ENCODE data around the gene GSTO2.

Gene GSTO2

DNA sequence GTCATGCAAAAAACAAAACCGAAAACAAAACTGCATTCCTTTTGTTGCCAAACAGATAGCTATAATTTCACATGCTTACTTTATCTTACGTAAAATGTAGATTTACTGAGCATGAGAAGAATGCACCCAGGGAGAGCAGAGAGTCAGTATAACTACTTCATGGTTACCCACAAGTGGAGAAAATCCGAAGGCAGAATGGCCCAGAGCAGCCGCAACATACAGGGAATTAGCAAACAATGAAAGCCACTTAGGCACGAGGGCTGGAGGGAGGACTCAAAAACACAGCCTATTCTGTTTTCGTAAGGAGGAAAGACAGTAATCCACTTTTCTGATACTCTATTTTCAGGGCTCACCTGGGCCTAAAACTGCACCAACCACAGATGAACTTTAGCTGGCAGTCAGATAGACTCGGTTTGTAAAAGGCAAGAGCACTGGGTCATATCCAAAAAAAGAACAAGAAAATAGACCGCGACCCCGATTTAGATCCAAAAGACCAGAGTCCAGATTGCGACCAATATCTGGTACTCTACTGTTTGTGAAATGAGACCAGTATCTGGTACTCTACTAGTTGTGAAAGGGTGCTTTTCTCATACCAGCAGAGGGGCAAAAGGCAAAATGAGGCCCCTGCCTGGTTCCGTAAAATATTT, 68.0 kb downstream of the GSTO2 start:
- peak overlapping the region; percentile 100 for H3K27ac ChIP-seq
- no peak for DNase-seq (ENCODE audit: low read depth, low spot score)

- H3K27ac ChIP-seq = peak overlapping the region; percentile 100
- DNase-seq (ENCODE audit: low read depth, low spot score) = no peak
Measured at GRCh38 chr10:104337521-104337984, 68.6 kb downstream of the GSTO2 start.

DNA sequence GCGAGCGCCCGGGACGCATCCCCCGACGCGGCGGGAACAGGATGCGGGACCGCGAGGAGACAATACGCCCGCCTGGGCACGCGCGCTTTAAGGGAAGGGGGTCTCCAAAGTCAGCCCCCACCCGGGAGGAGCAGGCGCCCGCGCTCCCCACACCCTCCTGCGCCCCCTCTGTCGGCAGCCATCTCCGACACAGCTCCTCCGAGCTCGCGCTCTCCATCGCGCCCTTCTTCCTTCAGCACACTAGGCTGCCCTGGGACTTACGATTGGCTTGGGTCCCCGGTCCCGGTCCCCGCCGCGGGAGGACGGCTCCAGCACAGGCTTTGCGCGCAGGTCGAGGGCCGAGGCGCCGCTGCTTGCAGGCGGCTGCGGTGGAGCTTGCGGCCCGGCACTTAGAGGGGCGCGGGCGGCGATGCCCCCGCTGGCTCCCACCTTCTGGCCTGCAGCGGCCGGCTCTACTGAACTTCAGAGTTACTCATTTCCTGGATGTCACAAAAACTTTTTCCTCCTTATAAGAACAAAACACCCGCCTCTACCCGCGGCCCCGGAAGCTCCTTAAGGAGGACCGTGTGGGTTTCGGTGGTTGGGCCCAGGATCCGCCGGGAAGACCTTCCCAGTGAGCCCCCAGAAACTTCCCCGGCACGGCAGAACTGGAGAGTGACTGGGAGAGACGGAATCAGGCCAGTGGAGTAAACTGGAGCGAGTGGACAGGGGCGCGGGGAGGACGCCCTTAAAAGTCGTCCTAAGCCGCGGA, 69.2 kb downstream of the GSTO2 start, which contains the start of gene ITPRIP:
Gene ITPRIP (minus strand): TSS at position 481 of the 751 bp plus-strand sequence. CDS start 22,414 bp downstream, outside the sequence.
- peak within 1 kb of the TSS; percentile 100 for H3K27ac ChIP-seq
- DNase-seq (ENCODE audit: low read depth, low spot score) = no peak

GRCh38 chr10:104339469-104340110, 70.6 kb downstream of the GSTO2 start:
- no peak for DNase-seq (ENCODE audit: low read depth, low spot score)
- H3K27ac ChIP-seq = peak overlapping the region; percentile 100

- peak overlapping the region; percentile 100 for H3K27ac ChIP-seq
Measured at GRCh38 chr10:104340111-104340526, 71.1 kb downstream of the GSTO2 start.

GRCh38 chr10:104340641-104341040, 71.7 kb downstream of the GSTO2 start:
- DNase-seq (ENCODE audit: low read depth, low spot score) = no peak

More at GRCh38 chr10:104340111-104340526, 71.1 kb downstream of the GSTO2 start:
- no peak for DNase-seq (ENCODE audit: low read depth, low spot score)

GRCh38 chr10:104342941-104343411, 74.0 kb downstream of the GSTO2 start:
- H3K27ac ChIP-seq = no peak overlapping the region
- no peak for DNase-seq (ENCODE audit: low read depth, low spot score)

More at GRCh38 chr10:104340641-104341040, 71.7 kb downstream of the GSTO2 start:
- H3K27ac ChIP-seq = no peak overlapping the region

DNA sequence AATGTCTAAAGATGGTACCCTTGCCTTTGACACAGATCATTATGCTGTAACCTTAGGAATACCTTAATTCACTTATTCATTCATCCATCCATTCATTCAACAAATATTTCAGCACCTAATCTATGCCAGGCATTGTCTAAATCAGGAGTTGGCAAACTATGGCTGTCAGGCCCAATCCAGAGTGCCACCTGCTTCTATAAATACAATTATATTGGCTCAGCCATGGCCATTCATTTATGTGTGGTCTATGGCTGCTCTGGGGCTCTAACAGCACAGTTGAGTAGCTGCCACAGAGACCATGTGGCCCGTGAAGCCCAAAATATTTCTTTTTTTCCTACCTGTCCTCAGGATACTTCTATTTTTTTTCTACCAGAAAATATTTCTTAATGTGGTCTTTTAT, 75.2 kb downstream of the GSTO2 start:
- no peak overlapping the region for H3K27ac ChIP-seq
- no peak for DNase-seq (ENCODE audit: low read depth, low spot score)

DNA sequence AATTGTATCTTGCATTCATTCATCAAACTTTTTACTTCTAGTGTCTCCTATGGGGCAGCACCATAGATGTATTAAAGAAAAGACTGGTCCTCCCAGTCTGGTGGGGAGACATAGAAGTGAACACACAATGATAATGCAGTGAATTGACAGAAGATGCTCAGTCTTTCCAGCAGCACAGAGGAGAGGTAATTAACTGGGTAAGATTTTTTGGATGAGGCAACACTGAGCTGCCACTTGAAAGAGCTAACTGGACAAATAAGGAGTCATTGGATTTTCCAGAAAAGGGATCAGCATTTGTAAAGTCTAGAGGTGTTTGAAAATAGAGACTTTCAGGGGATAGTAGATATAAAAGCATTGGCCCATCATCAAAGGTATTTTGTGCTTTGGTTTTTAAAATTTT, 76.5 kb downstream of the GSTO2 start:
- H3K27ac ChIP-seq = no peak overlapping the region
- DNase-seq (ENCODE audit: low read depth, low spot score) = no peak

DNA sequence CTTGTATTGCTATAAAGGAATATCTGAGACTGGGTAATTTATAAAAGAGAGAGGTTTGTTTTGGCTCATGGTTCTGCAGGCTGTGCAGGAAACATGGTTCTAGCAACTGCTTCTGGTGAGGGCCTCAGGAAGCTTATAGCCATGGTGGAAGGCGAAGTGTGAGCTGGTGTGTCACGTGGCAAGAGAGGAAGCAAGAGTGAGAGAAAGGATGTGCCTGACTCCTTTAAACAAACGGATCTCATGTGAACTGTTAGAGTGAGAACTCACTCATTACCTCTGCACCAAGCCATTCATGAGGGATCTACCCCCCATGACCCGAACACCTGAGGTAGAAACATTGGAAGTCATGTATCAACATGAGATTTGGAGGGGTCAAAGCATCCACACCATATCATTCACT, 77.0 kb downstream of the GSTO2 start:
- no peak for DNase-seq (ENCODE audit: low read depth, low spot score)

GRCh38 chr10:104347295-104348045, 78.5 kb downstream of the GSTO2 start:
- no peak for DNase-seq (ENCODE audit: low read depth, low spot score)
- H3K27ac ChIP-seq = no peak overlapping the region

More for the DNA sequence above, 77.0 kb downstream of the GSTO2 start:
- no peak overlapping the region for H3K27ac ChIP-seq

DNA sequence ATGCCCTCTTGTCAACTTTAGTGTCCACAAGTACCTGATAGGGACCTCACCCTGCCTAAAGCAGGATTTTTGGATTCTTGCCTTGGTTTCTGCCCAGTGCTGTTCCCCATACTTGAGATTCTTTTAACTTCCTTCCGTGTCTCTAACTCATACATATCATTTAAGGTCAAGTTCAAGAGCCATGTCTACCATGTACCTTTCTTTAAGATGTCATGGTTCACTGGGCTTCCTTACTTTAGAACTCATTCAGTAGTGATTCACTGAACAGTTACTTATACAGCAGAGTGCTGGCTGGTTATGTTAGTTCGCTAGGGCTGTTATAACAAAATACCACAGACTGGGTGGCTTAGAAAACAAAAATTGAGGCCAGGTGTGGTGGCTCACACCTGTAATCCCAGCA, 79.6 kb downstream of the GSTO2 start:
- no peak for DNase-seq (ENCODE audit: low read depth, low spot score)
- peak overlapping the region; percentile 90 for H3K27ac ChIP-seq

GRCh38 chr10:104349623-104350126, 80.7 kb downstream of the GSTO2 start:
- peak overlapping the region; percentile 90 for H3K27ac ChIP-seq
- peak; percentile 92 for DNase-seq (ENCODE audit: low read depth, low spot score)

DNA sequence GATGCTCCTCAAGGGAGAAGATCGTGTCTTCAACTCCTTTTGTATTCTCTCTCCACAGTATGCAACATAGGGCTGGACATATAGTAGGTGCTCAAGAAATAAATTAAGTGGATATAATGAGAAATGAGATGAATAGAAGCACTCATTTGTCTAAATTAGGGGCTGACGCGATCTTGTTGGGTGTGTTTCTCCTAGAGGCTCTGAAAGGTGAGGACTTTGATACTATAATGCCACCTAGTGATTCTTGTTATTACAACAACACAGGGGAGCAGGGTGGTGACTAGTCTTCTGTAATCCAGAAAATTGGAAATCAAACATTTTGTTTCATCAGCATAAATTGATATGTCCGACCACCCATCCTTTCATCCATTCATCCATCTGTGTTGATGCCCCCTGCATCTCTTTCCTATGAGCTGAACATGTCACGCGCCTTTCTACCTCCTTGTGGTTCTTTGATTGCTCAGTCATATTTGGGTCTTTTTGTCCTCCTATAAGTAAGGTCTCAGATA, 81.2 kb downstream of the GSTO2 start:
- DNase-seq (ENCODE audit: low read depth, low spot score) = peak; percentile 45

GRCh38 chr10:104351061-104351702, 82.2 kb downstream of the GSTO2 start:
- peak; percentile 51 for DNase-seq (ENCODE audit: low read depth, low spot score)
- H3K27ac ChIP-seq = peak overlapping the region; percentile 90

More for the DNA sequence above, 81.2 kb downstream of the GSTO2 start:
- H3K27ac ChIP-seq = peak overlapping the region; percentile 90

DNA sequence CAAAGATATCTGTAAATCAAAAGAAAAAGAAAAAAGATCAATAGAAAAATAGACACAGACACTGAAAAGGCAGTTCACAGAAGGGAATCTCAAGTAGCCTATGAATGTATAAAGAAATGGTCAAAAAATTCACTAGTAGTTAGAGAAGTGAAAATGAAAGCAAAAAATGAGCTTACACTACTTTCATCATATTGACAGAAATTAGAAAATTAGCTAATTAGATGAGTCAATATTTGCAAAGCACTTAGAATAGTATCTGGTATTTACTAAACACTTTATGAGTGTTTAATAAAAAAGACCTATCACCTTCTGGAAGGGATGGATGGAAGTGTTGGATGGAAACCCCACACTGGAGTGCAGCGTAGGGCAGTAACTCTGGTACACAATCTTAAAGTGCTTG, 82.9 kb downstream of the GSTO2 start:
- H3K27ac ChIP-seq = peak overlapping the region; percentile 90
- DNase-seq (ENCODE audit: low read depth, low spot score) = no peak

DNA sequence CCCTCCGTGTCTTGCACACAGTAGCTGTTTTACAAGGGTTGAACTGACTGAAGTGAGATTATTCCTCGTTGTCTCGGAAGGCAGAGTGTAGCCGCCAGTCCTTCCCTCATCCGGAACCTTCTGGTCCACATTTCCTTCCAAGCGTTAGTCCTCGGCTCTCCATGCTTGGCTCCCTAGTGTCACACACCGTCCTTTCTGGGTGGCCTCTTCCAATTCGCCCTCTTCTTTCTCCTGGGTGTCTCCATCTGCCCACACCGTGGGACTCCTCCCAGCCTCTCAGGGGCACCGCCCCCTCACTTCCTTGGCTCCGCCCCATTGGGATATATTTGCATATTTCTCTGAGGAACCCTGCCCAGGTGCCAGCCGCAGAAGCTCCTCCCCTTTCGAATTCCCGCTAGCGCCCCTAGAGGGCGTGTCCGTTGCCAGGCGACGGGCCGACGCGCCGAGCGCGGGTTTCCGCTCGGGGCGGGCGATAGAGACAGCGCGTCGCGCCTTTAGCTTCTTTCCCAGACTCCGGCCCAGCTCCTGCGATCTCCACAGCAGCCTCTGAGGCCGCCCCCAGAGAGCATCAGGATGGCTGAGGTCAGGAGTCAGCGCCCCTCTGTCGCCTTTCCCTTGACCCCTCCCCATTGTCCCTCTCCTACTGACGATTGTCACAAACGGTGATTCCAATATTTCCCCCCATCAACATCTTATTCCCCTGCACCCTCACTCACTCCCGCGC, 84.5 kb downstream of the GSTO2 start, which contains the start of gene CFAP58:
Gene CFAP58 (plus strand): TSS at position 509 of the 724 bp plus-strand sequence. CDS start 65 bp downstream, at position 574.
- H3K27ac ChIP-seq = no peak within 1 kb of the TSS
- no peak for DNase-seq (ENCODE audit: low read depth, low spot score)
